ENCODE data around the gene DMC1.

The DMC1 gene

DNA sequence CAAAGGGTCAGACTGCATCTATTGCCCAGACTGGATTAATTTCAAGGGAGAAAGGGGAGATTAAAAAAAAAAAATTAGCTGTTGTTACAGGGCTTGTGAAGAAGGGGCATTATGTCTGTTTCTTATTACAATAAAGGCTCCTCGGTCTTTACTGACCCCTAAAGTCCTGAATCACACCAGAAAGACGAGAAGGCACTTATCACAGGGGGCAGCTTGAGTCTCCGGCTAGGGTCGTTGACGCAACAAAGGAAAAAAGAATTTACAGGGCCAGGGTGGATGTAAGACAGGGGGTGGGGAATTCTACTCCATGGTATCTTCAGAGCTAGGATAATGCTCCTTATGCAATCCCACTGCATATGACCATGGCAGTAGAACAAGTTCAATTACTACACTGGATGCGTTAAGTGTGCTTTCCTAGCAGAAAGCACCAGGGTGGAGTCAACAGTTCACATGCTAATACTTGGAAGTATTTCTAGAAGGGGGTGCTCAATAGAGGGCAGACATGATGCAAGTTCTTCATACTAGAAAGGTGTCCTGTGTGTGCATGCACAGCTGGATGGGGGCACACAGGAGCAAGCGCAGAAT lies 80.3 kb downstream of the DMC1 start:
- H3K4me3 ChIP-seq (ENCODE audit: low read depth, low read length), result no peak overlapping the region
- ChIA-PET CTCF (interaction anchor here (0.9 to 3.1 kb wide), 3 partner anchors 21 to 437 kb away, joined by 3 to 11 read pairs (median 4); partner anchors contain the start of gene KDELR3), POLR2A (no interaction called here)
- TF ChIP-seq, protein P1, sequence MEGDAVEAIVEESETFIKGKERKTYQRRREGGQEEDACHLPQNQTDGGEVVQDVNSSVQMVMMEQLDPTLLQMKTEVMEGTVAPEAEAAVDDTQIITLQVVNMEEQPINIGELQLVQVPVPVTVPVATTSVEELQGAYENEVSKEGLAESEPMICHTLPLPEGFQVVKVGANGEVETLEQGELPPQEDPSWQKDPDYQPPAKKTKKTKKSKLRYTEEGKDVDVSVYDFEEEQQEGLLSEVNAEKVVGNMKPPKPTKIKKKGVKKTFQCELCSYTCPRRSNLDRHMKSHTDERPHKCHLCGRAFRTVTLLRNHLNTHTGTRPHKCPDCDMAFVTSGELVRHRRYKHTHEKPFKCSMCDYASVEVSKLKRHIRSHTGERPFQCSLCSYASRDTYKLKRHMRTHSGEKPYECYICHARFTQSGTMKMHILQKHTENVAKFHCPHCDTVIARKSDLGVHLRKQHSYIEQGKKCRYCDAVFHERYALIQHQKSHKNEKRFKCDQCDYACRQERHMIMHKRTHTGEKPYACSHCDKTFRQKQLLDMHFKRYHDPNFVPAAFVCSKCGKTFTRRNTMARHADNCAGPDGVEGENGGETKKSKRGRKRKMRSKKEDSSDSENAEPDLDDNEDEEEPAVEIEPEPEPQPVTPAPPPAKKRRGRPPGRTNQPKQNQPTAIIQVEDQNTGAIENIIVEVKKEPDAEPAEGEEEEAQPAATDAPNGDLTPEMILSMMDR (IDR thresholded peaks at IDR 0.05; ENCODE audit: insufficient read depth, low read length, missing control alignments), result no peak
- DNase-seq (ENCODE audit: low read depth, low spot score), result no peak

DNA sequence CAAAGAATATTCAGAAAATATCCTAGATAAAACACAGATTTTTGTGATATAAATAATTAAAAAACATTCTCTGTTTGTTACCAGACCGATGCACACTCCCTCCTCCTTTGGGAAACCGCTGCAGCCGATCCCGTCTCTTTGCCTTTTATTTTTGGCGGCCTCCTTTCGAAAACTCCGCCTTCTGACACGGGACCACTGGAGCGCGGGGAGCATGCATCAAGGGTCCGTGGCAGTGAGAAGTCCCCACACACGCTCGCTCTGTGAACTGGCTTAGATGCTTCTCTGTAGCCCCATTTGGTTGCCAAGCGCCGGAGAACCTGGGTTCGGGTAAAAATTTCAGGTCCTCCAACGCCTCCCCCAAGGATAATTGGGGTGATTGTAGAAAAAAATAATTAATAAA lies 80.8 kb downstream of the DMC1 start:
- ChIA-PET POLR2A (no interaction called here), CTCF (interaction anchor here (3.1 kb wide), 1 partner anchor 437 kb away, joined by 11 read pairs; no protein-coding TSS in a partner anchor)
- no peak for DNase-seq (ENCODE audit: low read depth, low spot score)
- H3K4me3 ChIP-seq (ENCODE audit: low read depth, low read length), result no peak overlapping the region
- TF ChIP-seq, protein P1 (IDR thresholded peaks at IDR 0.05; ENCODE audit: insufficient read depth, low read length, missing control alignments), result no peak

DNA sequence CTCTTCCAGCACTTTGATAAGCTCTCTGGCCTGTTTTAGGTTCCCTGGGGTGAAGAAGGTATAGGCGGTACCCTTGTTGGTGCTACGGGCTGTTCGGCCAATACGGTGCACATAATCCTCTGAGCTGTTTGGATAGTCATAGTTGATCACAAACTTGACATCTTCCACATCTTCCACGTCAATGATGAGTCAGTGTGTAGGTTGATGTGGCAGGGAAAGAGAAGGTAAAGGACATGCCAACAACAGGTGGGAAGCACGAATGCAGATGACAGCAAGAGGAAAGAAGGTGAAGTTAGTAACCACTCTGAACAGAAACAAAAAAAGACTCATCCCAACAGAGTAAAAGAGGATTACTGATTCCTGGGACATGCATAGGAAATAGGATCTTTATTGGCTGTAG lies 82.0 kb downstream of the DMC1 start:
- no peak for DNase-seq (ENCODE audit: low read depth, low spot score)
- POLR2A ChIA-PET, result no interaction called here
- TF ChIP-seq, protein P1 (IDR thresholded peaks at IDR 0.05; ENCODE audit: insufficient read depth, low read length, missing control alignments), result no peak
- H3K4me3 ChIP-seq (ENCODE audit: low read depth, low read length), result no peak overlapping the region
- CTCF ChIA-PET, result no interaction called here

DNA sequence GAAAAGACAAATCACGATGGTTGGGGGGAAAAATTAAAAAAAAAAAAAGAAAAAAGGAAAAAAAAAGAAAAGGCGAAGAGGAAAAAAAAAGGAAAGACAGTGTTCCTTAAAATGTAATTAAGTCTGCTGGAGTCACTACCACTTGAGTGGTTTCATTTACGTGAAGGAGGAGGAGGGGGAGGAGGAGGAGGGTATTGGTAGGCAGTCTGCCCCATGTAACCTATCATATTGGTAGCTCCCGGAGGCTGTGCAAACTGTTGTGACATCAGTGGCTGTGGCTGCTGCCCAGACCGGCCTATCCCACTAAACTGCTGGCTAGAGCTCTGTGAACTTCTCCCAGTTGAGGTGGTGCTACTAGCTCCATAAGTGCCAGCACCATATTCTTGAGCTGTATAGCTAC lies 84.2 kb downstream of the DMC1 start:
- DNase-seq (ENCODE audit: low read depth, low spot score), result no peak
- CTCF ChIA-PET, result interaction anchor here (2.4 to 3.0 kb wide), 2 partner anchors 10 to 86 kb away, joined by 7 to 12 read pairs; no protein-coding TSS in a partner anchor
- H3K4me3 ChIP-seq (ENCODE audit: low read depth, low read length), result no peak overlapping the region
- POLR2A ChIA-PET, result interaction anchor here (0.9 kb wide), 1 partner anchor 13 kb away, joined by 3 read pairs; no protein-coding TSS in a partner anchor
- TF ChIP-seq, protein P1 (IDR thresholded peaks at IDR 0.05; ENCODE audit: insufficient read depth, low read length, missing control alignments), result no peak

DNA sequence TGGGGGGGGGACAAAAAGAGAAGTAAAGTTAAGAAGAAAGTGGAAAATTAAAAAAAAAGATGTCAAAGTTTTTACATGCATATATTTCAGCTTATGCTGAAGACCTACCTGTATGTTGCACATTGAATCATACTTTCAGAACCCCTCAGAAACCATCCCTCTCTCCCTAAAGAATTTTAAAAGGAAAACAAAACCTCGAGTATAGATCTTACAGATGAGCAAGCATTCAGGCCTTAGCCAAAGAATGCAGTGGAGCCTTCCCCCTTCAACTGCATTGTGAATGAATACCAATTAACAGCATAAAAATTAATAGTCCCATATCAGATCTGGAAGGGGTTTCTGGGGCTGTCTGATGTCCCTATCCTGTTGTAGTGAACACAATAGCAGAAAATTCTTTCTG lies 85.7 kb downstream of the DMC1 start:
- DNase-seq (ENCODE audit: low read depth, low spot score), result no peak
- ChIA-PET CTCF (interaction anchor here (3.0 kb wide), 1 partner anchor 88 kb away, joined by 12 read pairs; no protein-coding TSS in a partner anchor), POLR2A (interaction anchor here (1.4 kb wide), 1 partner anchor 16 kb away, joined by 4 read pairs; the partner anchor contains the start of gene KDELR3)
- no peak overlapping the region for H3K4me3 ChIP-seq (ENCODE audit: low read depth, low read length)
- TF ChIP-seq, protein P1 (IDR thresholded peaks at IDR 0.05; ENCODE audit: insufficient read depth, low read length, missing control alignments), result no peak

DNA sequence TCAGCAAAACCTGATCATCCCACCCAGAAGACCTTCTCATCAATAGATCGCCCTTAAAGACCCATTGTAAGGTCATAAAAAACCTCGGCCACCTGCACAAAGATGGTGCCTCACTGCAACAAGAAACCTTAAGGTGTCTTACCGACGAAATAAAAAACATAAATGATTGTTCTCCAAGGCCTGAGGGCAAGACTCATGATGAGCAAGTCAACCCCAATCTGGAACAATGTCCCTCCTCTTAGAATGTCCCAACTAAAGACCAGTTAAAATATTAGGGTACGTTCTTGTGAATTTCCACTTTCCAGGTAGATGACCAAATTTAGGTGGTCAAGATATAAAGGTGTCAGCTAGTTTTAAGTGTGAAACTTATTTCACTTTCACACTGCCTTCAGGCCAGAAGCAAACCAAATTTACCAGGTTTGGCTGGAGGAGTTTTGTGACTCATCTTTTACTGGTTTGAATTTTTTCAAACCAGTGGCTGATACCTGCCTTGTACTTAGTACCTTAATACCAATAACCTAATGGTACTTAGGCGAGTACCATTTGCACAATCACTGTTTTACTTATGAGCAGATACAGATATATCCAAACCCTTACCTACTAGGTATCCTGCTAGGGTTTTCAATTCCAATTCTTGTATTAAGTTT lies 87.2 kb downstream of the DMC1 start:
- no peak for DNase-seq (ENCODE audit: low read depth, low spot score)
- TF ChIP-seq, protein P1 (IDR thresholded peaks at IDR 0.05; ENCODE audit: insufficient read depth, low read length, missing control alignments), result no peak
- POLR2A ChIA-PET, result interaction anchor here (1.1 kb wide), 1 partner anchor 9 kb away, joined by 4 read pairs; no protein-coding TSS in a partner anchor
- no peak overlapping the region for H3K4me3 ChIP-seq (ENCODE audit: low read depth, low read length)
- CTCF ChIA-PET, result interaction anchor here (0.9 to 1.5 kb wide), 3 partner anchors 16 to 431 kb away, joined by 3 to 4 read pairs (median 4); no protein-coding TSS in a partner anchor

All from AG04449 (cell line).